ENCODE measurements around the gene FAM13B. TPM values are rescaled to one million over a fixed set of nuclear protein-coding genes. Genes with fewer than 3 reads are reported as not detected.

Gene FAM13B
- total RNA-seq, 1 experiment from 2014 or later, result 23.5 TPM

DNA sequence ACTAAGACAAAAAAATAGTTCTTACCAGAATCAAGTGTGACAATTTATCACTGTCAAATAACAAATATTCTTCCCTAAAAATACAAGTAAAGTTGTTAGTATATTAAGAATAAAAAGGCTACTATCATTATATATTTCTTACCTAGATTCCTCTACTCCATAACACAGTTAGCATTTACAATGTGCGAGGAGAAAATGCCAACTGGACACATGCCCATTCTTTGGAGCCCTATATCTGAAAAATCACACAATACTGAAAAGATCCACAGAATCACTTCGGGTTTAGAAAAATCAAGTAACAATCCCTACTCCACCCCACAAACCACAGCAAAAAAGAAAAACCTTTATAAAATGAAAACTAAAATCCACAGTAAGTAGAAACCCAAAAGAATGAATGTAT is 72.7 kb downstream of the FAM13B start:
- CTCF ChIA-PET, result no interaction called here
- Histone ChIP-seq H3K27me3 (replicated peaks; ENCODE audit: insufficient read depth, low read depth, low read length, poor library complexity) (no peaks in the 10 kb centered on the region), H3K9me3 (ENCODE audit: low read depth, low read length, poor library complexity, severe bottlenecking) (no peaks in the 10 kb centered on the region), H3K36me3 (ENCODE audit: insufficient read depth, low read length, poor library complexity, severe bottlenecking) (peaks cover 18% of the 10 kb centered on the region), H3K4me3 (ENCODE audit: low read depth, low read length, poor library complexity, severe bottlenecking) (no peak overlapping the region), H3K27ac (ENCODE audit: low read depth, low read length, poor library complexity, severe bottlenecking) (no peak overlapping the region), H3K4me1 (ENCODE audit: insufficient read depth, low read length, poor library complexity, severe bottlenecking) (peaks cover under 1% of the 10 kb centered on the region)
- POLR2A ChIA-PET (ENCODE audit: low non-redundant PET), result no interaction called here
- intact Hi-C loops (cut with micrococcal nuclease; ENCODE audit: unreplicated experiment), result no loop called here
- BruUV-seq (replicated peaks), result no TSS peak
- no peak for DNase-seq (ENCODE audit: low spot score)
- no peak for TF ChIP-seq EZH2 (IDR thresholded peaks at IDR 0.05; ENCODE audit: borderline replicate concordance, low read depth, low read length, poor library complexity, severe bottlenecking)
- TF ChIP-seq, protein P1, sequence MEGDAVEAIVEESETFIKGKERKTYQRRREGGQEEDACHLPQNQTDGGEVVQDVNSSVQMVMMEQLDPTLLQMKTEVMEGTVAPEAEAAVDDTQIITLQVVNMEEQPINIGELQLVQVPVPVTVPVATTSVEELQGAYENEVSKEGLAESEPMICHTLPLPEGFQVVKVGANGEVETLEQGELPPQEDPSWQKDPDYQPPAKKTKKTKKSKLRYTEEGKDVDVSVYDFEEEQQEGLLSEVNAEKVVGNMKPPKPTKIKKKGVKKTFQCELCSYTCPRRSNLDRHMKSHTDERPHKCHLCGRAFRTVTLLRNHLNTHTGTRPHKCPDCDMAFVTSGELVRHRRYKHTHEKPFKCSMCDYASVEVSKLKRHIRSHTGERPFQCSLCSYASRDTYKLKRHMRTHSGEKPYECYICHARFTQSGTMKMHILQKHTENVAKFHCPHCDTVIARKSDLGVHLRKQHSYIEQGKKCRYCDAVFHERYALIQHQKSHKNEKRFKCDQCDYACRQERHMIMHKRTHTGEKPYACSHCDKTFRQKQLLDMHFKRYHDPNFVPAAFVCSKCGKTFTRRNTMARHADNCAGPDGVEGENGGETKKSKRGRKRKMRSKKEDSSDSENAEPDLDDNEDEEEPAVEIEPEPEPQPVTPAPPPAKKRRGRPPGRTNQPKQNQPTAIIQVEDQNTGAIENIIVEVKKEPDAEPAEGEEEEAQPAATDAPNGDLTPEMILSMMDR (conservative IDR thresholded peaks at IDR 0.05; ENCODE audit: low read depth, low read length), result no peak

DNA sequence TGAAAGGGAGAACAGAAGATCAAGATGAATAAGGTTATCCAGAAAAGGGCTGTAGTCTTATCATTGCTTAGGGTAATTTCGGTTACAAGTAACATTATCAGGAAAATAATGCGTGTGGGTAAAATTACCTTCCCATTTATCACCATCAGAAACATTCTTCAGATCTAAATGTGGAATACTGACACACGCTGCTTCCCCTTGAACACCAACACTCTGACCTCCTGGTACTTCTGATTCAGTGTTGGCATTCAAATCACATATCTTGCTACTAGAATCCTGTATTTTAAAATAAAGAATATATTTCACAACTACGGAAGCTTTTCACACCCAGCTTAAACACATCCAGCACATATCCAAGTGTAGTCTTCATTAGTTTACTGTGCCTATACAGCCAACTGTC is 73.4 kb downstream of the FAM13B start:
- POLR2A ChIA-PET (ENCODE audit: low non-redundant PET), result interaction anchor here (0.6 kb wide), 1 partner anchor 341 kb away, joined by 8 read pairs; no protein-coding TSS in a partner anchor
- BruUV-seq (replicated peaks), result no TSS peak
- no peak for DNase-seq (ENCODE audit: low spot score)
- H3K4me3 ChIP-seq (ENCODE audit: low read depth, low read length, poor library complexity, severe bottlenecking), result no peak overlapping the region
- peaks cover 6% of the 10 kb centered on the region for H3K4me1 ChIP-seq (ENCODE audit: insufficient read depth, low read length, poor library complexity, severe bottlenecking)
- H3K9me3 ChIP-seq (ENCODE audit: low read depth, low read length, poor library complexity, severe bottlenecking), result no peaks in the 10 kb centered on the region
- no peaks in the 10 kb centered on the region for H3K27me3 ChIP-seq (replicated peaks; ENCODE audit: insufficient read depth, low read depth, low read length, poor library complexity)
- TF ChIP-seq, protein P1 (conservative IDR thresholded peaks at IDR 0.05; ENCODE audit: low read depth, low read length), result no peak
- no peak overlapping the region for H3K27ac ChIP-seq (ENCODE audit: low read depth, low read length, poor library complexity, severe bottlenecking)
- intact Hi-C loops (cut with micrococcal nuclease; ENCODE audit: unreplicated experiment), result no loop called here
- CTCF ChIA-PET, result no interaction called here
- H3K36me3 ChIP-seq (ENCODE audit: insufficient read depth, low read length, poor library complexity, severe bottlenecking), result peaks cover 18% of the 10 kb centered on the region

DNA sequence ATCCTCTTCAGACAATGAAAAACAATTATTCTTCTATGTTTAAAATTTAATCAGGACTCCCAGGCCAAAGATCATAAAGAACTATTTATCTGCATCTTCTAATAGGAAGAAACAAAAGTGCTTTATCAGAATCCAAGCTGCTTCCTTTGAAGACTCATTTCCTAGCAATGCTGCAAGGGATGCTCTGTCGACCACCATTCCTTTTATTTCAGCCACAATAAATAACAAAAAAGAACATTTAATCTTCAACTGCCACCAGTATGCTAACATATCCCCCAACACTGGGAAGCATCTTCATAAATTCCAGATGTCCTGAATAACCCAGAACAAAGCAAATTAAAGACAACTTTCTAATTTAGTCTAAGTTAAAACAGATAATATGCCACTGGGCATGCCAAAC is 74.9 kb downstream of the FAM13B start:
- no peak overlapping the region for H3K4me3 ChIP-seq (ENCODE audit: low read depth, low read length, poor library complexity, severe bottlenecking)
- POLR2A ChIA-PET (ENCODE audit: low non-redundant PET), result no interaction called here
- intact Hi-C loops (cut with micrococcal nuclease; ENCODE audit: unreplicated experiment), result no loop called here
- H3K9me3 ChIP-seq (ENCODE audit: low read depth, low read length, poor library complexity, severe bottlenecking), result no peaks in the 10 kb centered on the region
- H3K27me3 ChIP-seq (replicated peaks; ENCODE audit: insufficient read depth, low read depth, low read length, poor library complexity), result no peaks in the 10 kb centered on the region
- peaks cover 19% of the 10 kb centered on the region for H3K36me3 ChIP-seq (ENCODE audit: insufficient read depth, low read length, poor library complexity, severe bottlenecking)
- no TSS peak for BruUV-seq (replicated peaks)
- no peak for TF ChIP-seq EZH2 (IDR thresholded peaks at IDR 0.05; ENCODE audit: borderline replicate concordance, low read depth, low read length, poor library complexity, severe bottlenecking)
- TF ChIP-seq, protein P1 (conservative IDR thresholded peaks at IDR 0.05; ENCODE audit: low read depth, low read length), result no peak
- peaks cover 16% of the 10 kb centered on the region for H3K4me1 ChIP-seq (ENCODE audit: insufficient read depth, low read length, poor library complexity, severe bottlenecking)
- DNase-seq (ENCODE audit: low spot score), result no peak
- no peak overlapping the region for H3K27ac ChIP-seq (ENCODE audit: low read depth, low read length, poor library complexity, severe bottlenecking)
- CTCF ChIA-PET, result no interaction called here

All from A673 (cell line).